Neural cell (in vitro differentiated cells): ENCODE results near the gene KCNA2. TPM values are rescaled to one million over a fixed set of nuclear protein-coding genes. Genes with fewer than 3 reads are reported as not detected.

Source experiments
- H2AFZ ChIP-seq: fragments of 200-600, 300-800 bp; sonication (generic), shearing (Covaris generic); 2 replicates; pipeline ENCODE4 v1.6.0; 2014; ENCODE audit warnings: low read depth, mild to moderate bottlenecking, antibody characterized with exemption, low read length, moderate library complexity
- H3F3A ChIP-seq: fragments of 200-600 bp; shearing (Covaris generic); 2 replicates; pipeline ENCODE4 v1.6.1; 2016; ENCODE audit warnings: mild to moderate bottlenecking, moderate library complexity, mixed read lengths, antibody characterized with exemption, low read length; ENCODE audit not compliant: insufficient read depth, poor library complexity, severe bottlenecking
- H3K27ac ChIP-seq: fragments of 200-600, 300-800 bp; sonication (generic), shearing (Covaris generic); 2 replicates; pipeline ENCODE4 v1.5.1; 2014; ENCODE audit warnings: mild to moderate bottlenecking, low read length, moderate library complexity
- H3K27me3 ChIP-seq: fragments of 300-800, 200-600 bp; sonication (generic), shearing (Covaris generic); 2 replicates; pipeline ENCODE4 v1.6.0; 2014; ENCODE audit warnings: mild to moderate bottlenecking, low read depth, low read length, moderate library complexity; ENCODE audit not compliant: insufficient read depth
- H3K36me3 ChIP-seq: fragments of 300-800, 200-600 bp; sonication (generic), shearing (Covaris generic); 2 replicates; pipeline ENCODE4 v1.5.1; 2014; ENCODE audit warnings: mild to moderate bottlenecking, antibody characterized with exemption, low read length, moderate library complexity; ENCODE audit not compliant: insufficient read depth
- H3K4me2 ChIP-seq: fragments of 300-800, 200-600 bp; sonication (generic), shearing (Covaris generic); 2 replicates; pipeline ENCODE4 v1.6.0; 2014; ENCODE audit warnings: mild to moderate bottlenecking, low read length
- H3K4me3 ChIP-seq: fragments of 300-800, 200-600 bp; sonication (generic), shearing (Covaris generic); 2 replicates; pipeline ENCODE4 v1.5.1; 2014; ENCODE audit warnings: mild to moderate bottlenecking, low read length, moderate library complexity
- H3K79me2 ChIP-seq: fragments of 200-600 bp; shearing (Covaris generic); replicated peaks from 2 replicates; pipeline ENCODE4 v1.6.0; 2014; ENCODE audit warnings: mild to moderate bottlenecking, low read length, moderate library complexity; ENCODE audit not compliant: insufficient read depth
- H3K9ac ChIP-seq: fragments of 300-800, 200-600 bp; sonication (generic), shearing (Covaris generic); 2 replicates; pipeline ENCODE4 v1.6.1; 2016; ENCODE audit warnings: mild to moderate bottlenecking, low read length, mixed read lengths
- H3K9me2 ChIP-seq: fragments of 200-600 bp; shearing (Covaris generic); 2 replicates; pipeline ENCODE4 v1.6.1; 2016; ENCODE audit warnings: mild to moderate bottlenecking, low read length, mixed read lengths; ENCODE audit not compliant: insufficient read depth
- H3K9me3 ChIP-seq: fragments of 200-600, 300-800 bp; sonication (generic), shearing (Covaris generic); 2 replicates; pipeline ENCODE4 v1.6.1; 2016; ENCODE audit warnings: mild to moderate bottlenecking, mixed run types, low read length, moderate library complexity, mixed read lengths
- H4K20me1 ChIP-seq: fragments of 200-600 bp; shearing (Covaris generic); 2 replicates; pipeline ENCODE4 v1.6.1; 2016; ENCODE audit warnings: mild to moderate bottlenecking, mixed run types; ENCODE audit not compliant: insufficient read depth
- CTCF ChIP-seq: fragments of 450-650 bp; IDR thresholded peaks from 2 replicates; pipeline ENCODE4 v1.5.1; 2014; ENCODE audit warnings: antibody characterized with exemption, mild to moderate bottlenecking, moderate library complexity; ENCODE audit not compliant: poor library complexity, severe bottlenecking
- EP300 ChIP-seq: fragments of 450-650 bp; conservative IDR thresholded peaks from 2 replicates; pipeline ENCODE4 v1.6.1; 2014; ENCODE audit warnings: antibody characterized with exemption, mild to moderate bottlenecking, moderate library complexity; ENCODE audit not compliant: poor library complexity, severe bottlenecking
- EZH2 ChIP-seq: fragments of 200-600, 300-800 bp; shearing (Covaris generic), sonication (generic); IDR thresholded peaks from 2 replicates; pipeline ENCODE4 v1.6.1; 2014; ENCODE audit warnings: antibody characterized with exemption, low read length, borderline replicate concordance, mild to moderate bottlenecking; ENCODE audit not compliant: insufficient read depth, poor library complexity, severe bottlenecking
- MXI1 ChIP-seq: fragments of 450-650 bp; conservative IDR thresholded peaks from 2 replicates; pipeline ENCODE4 v1.6.1; 2014; ENCODE audit warnings: antibody characterized with exemption, mild to moderate bottlenecking; ENCODE audit not compliant: poor library complexity, severe bottlenecking
- POLR2AphosphoS5 ChIP-seq: IDR thresholded peaks from 2 replicates; pipeline ENCODE4 v1.6.1; 2012
- RAD21 ChIP-seq: fragments of 450-650 bp; conservative IDR thresholded peaks from 2 replicates; pipeline ENCODE4 v1.6.1; 2014; ENCODE audit warnings: antibody characterized with exemption, mild to moderate bottlenecking, moderate library complexity
- REST ChIP-seq: IDR thresholded peaks from 2 replicates; pipeline ENCODE4 v1.6.1; 2012; ENCODE audit warnings: borderline replicate concordance
- SMC3 ChIP-seq: fragments of 450-650 bp; conservative IDR thresholded peaks from 2 replicates; pipeline ENCODE4 v1.6.1; 2014; ENCODE audit warnings: antibody characterized with exemption, mild to moderate bottlenecking, moderate library complexity; ENCODE audit not compliant: poor library complexity
- TAF1 ChIP-seq: IDR thresholded peaks from 2 replicates; pipeline ENCODE4 v1.6.1; 2012; ENCODE audit warnings: low read depth
- polyA plus RNA-seq: library from polyadenylated mRNA; depleted of rRNA; stranded (reverse); fragments of >200 nt; gene quantifications from 2 replicates; pipeline ENCODE4 v1.2.3, GENCODE V29; 2014

The KCNA2 gene
- polyA plus RNA-seq, 1 donor from 2014 or later: 3.4 TPM

GRCh38 chr1:110620686-110621085, 14.5 kb upstream of the KCNA2 start:
- H4K20me1 ChIP-seq: no peaks in the 10 kb centered on the region
- H3F3A ChIP-seq: no peaks in the 10 kb centered on the region
- H3K79me2 ChIP-seq: no peaks in the 10 kb centered on the region
- H3K36me3 ChIP-seq: no peaks in the 10 kb centered on the region
- H3K9me3 ChIP-seq: no peaks in the 10 kb centered on the region
- no peaks in the 10 kb centered on the region for H3K9me2 ChIP-seq
- H3K27ac ChIP-seq: no peak overlapping the region
- no peak overlapping the region for H3K9ac ChIP-seq
- TF ChIP-seq EP300: no peak
- no peak for TF ChIP-seq RAD21
- no peak for TF ChIP-seq CTCF
- TF ChIP-seq TAF1: no peak
- no peak for TF ChIP-seq SMC3
- TF ChIP-seq EZH2: no peak
- no peak for TF ChIP-seq REST
- no peak for TF ChIP-seq POLR2AphosphoS5
- TF ChIP-seq MXI1: no peak
- H2AFZ ChIP-seq: no peak overlapping the region
- no peak overlapping the region for H3K4me3 ChIP-seq
- no peak overlapping the region for H3K4me2 ChIP-seq
- H3K27me3 ChIP-seq: peaks cover 44% of the 10 kb centered on the region

GRCh38 chr1:110620250-110620615, 14.1 kb upstream of the KCNA2 start:
- Histone ChIP-seq H3K36me3 (no peaks in the 10 kb centered on the region), H3K9me2 (no peaks in the 10 kb centered on the region), H4K20me1 (no peaks in the 10 kb centered on the region), H3F3A (no peaks in the 10 kb centered on the region), H2AFZ (no peak overlapping the region), H3K27me3 (peaks cover 44% of the 10 kb centered on the region), H3K27ac (no peak overlapping the region), H3K4me2 (no peak overlapping the region), H3K9ac (no peak overlapping the region), H3K9me3 (no peaks in the 10 kb centered on the region), H3K79me2 (no peaks in the 10 kb centered on the region), H3K4me3 (no peak overlapping the region)
- TF ChIP-seq EP300: no peak
- no peak for TF ChIP-seq MXI1
- no peak for TF ChIP-seq REST
- no peak for TF ChIP-seq TAF1
- TF ChIP-seq RAD21: no peak
- no peak for TF ChIP-seq POLR2AphosphoS5
- TF ChIP-seq SMC3: no peak
- no peak for TF ChIP-seq CTCF
- TF ChIP-seq EZH2: no peak
